HG03066 (cell line): ENCODE measurements around the gene QSOX1.

Experiments used
- ATAC-seq: cut with Tn5 transposase; IDR thresholded peaks from one replicate; pipeline ENCODE4 v1.9.1; 2021; ENCODE audit warnings: low read depth; ENCODE audit not compliant: unreplicated experiment

The QSOX1 gene

DNA sequence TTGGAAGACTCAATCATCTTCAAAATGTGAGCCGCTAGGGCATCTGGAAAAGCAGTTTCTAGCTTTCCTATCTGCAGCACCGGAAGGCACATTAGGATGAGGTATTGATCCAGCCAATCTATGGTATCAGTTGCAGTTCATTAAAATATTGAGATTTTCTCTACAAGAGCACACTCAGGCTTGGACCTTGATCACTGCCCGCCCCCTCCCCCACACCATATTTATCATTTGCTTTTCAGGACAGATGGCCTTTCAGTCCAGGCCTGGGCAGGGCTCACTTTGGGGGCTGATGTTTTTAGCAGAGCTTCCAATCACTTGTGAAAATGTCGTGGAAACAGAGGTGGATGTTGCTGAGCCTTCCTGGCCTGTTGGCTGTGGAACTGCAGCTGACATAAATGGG lies 92.9 kb downstream of the QSOX1 start:
- no peak for ATAC-seq

DNA sequence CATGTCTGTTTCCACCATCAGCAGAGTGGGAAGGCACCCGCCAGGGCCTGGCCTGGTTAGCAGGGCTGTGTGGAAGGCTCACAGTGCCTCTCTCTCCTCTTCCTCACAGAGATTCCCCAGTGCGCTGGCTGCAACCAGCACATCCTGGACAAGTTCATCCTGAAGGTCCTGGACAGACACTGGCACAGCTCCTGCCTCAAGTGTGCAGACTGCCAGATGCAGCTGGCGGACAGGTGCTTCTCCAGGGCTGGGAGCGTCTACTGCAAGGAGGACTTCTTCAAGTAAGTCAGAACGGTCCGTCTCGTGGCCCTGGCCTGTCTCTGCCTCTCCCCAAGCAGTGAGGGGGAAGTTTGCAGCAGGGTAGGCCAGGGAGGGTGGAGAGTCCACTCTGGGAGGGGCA lies 93.5 kb downstream of the QSOX1 start:
- no peak for ATAC-seq

DNA sequence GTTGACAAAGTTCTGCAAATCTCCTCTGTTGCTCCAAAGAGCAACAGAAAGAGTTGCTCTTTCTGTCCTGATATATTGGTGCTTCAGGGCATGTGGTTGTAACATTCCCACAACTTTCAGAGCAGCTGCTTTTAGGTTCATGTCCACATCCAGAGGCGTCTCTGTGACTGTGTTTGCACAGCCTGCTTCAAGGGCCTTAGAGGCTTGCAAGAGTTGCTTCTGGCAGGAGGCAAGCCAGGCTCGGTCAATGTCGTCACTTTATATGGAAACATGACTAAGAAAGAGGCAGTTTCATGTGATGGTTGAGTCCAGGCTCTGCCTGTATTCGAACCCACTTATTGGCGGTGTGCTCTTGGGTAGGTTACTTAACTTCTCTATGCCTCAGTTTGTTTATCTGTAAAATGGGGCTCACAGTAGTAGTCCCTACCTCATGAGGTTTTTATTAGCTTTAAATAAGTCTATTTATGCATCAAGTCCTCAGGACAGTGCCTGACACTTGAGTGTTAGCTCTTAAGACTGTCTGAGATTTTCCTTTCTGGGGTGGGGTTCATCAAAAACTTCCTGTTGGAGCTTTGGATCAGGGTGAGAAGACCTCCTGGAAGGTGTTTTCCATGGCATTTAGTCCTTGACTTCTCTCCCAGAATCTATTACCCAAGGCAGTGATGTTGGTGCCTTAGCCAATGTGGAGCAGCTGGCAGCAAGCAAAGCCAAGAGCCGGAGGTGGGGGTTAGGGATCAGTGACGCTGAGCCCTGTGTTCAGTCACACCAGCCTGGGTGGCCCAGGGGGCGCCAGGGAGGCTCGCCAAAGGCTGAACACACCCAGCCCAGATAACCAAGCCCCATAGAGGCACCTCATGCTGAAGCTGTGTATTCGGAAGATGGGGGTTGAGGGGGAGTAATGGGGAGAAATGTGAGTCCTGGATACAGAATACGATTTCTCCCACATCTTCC lies 94.3 kb downstream of the QSOX1 start:
- ATAC-seq = no peak

DNA sequence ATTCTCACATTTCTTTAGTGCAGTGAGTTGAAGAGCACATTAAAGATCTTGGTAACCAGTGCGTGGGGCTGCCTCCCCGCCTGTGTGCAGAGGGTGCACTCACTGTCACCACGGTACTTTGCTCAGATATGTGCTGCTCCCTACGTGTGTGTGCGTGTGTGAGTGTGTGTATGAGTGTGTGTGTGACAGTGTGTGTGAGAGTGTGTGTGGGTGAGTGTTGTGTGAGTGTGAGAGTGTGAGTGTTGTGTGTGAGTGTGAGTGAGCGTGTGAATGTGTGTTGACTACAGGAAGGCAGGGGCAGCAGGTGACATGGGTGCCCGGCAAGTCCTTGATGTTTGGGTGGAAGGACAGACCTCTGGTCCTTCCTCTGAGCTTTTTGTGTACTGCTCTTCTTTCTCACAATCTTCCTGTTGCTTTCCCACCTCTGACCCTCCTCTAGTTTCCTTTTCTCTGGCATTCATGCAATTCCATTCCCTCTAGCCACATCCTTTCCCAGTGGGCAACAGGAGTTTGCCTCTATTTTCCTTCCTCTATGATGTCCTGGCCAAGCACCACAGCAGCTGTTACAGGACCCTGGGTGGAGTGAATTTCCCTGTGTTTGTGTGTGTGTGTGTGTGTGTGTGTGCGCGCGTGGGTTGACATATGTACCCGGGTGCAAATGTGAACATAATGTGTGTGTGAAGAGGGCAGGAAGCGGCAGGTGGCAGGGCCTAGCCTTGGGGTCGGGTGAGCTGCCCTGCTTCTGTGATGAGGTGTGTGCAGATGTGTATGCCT lies 95.2 kb downstream of the QSOX1 start:
- no peak for ATAC-seq

DNA sequence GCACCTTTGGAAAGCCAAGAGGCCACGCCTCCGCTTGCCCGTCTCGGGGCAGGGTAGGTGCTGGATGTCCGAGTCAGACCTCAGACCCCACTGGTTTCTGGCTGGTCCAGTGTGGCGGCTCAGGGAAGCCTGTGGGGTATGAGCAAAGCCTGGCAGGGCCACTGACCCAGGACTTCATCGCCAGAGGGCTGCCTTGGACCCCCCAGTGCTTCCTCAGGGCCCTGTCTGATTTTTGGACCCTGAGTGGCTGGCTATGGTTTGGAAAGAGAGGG lies 95.8 kb downstream of the QSOX1 start:
- ATAC-seq = no peak

DNA sequence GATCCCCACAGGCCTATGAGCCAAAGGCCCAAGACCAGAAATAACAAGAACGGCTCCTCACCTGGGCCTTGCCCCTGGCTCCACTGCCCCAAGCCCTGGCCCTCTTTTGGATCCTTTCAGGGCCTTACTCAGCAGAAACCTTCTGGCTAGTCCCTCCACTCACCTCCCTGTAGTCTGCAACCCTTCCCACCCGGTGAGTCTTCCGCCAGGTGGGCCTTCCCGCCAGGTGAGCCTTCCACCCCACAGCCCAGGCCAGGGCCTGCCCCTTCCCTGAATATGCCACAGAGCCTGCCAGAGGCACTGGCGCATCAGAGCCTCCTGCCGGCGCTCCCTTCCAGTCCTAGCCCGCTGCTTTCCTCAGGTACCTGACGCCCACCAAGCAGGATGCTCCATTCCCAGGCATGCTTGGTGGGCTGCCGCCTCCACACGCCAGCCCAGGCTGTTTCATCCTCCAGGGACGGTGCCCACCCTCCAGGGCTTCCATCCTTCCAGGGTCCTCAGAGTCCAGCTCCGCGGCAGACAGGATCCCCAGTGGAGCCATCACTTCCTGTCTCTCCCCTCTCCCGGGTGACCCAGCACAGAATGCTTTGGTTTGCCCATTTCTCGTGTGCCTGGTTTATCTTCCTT lies 96.3 kb downstream of the QSOX1 start:
- ATAC-seq = no peak

DNA sequence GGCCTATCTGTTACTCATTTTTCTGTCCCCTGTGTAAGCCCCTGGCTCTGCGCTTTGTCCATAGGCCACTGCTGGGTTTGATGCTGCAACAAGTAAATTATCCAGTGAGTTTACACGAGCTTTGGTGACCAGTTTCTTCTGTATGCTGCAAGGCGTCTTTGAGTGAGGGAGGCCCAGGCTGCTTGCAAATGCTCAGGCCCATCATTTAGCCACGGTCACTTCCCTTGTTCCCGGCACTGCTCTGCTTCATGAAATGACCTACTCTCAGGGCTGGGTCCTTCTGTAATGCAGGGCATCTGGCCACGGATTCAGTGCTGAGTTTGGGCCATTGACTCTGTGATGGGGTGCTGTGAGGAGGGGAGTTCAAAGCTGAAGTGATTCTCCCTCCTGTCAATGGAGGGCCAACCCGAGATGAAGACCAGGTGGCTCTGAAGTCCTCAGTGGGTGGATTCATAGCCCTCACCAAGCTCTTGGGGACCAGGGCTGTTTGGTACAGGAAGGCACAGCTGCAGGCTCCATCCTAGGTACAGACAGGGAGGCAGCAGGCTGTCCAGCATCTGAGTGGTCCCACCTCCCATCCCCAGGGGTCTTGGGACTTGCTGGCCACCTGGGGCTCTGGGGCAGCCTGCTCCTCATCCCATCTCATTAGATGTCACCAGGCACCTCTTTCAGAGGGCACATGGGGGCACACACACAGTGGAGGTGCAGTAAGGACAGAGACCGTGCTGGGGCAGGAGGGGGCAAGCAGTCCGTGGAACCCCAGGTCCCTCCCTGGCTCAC lies 97.0 kb downstream of the QSOX1 start:
- ATAC-seq = no peak

DNA sequence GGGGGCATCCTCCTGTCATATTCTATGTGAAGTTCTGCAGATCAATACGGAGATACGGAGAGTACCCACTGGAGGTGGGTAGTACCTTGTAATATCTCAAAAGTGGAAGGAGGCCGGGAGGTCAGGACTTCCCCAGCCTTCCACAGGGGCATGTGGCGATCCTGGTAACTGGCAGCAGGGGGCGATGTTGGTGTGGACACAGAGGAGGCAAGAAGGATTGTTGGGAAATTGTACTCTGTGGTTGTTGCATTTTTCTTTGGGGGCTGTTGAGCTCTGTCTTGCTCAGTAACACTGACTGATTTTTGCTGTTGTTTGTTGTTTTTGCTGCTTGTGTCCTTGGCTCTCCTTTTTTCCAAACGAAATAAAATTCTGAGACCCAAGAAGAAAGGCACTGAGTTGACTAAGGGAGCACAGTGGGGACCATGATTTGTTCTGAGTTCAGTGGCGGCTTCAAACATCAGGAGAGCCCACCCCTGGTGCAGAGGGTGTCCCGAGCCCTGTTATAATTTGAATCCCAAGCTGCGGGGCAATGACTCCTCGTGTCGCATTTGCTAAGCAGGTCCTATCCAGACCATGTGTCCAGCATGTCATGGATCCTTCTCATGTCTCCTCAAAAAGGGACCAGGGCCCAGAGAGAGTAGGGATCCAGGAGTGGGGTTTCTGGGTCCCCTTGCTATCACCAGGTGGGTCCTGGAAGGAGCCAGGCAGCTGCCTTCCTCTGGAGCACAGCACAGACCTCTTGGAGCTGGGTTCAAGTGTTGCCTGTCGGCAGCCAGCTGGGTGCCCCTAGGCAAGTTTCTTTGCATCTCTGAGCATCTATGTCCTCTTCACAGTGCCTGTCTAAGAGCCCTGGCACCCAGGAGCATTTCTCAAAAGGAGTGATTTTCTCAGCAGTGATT lies 98.2 kb downstream of the QSOX1 start:
- peak; percentile 59 for ATAC-seq
